H9 (cell line): Measurements from ENCODE around the gene NTMT1. TPM values are rescaled to one million over a fixed set of nuclear protein-coding genes. Genes with fewer than 3 reads are reported as not detected.

ENCODE experiments used
- DNase-seq: peaks from one replicate; pipeline ENCODE4 v3.0.0-alpha.2; 2017
- H2AFZ ChIP-seq: one replicate; pipeline ENCODE4 v1.6.1; 2013; ENCODE audit warnings: mild to moderate bottlenecking, low read length, control low read depth, moderate library complexity
- H2AK5ac ChIP-seq: 2 replicates; pipeline ENCODE4 v1.6.1; 2013; ENCODE audit warnings: low read length, control low read depth, mixed read lengths; ENCODE audit not compliant: insufficient read length
- H2BK120ac ChIP-seq: one replicate; pipeline ENCODE4 v1.6.1; 2013; ENCODE audit warnings: low read depth, mild to moderate bottlenecking, low read length, control low read depth, inconsistent platforms; ENCODE audit not compliant: poor library complexity, severe bottlenecking
- H2BK12ac ChIP-seq: 2 replicates; pipeline ENCODE4 v1.6.1; 2013; ENCODE audit warnings: low read length, control low read depth, mixed read lengths, low read depth; ENCODE audit not compliant: insufficient read length
- H2BK15ac ChIP-seq: 2 replicates; pipeline ENCODE4 v1.6.1; 2013; ENCODE audit warnings: low read depth, low read length, control low read depth
- H2BK20ac ChIP-seq: one replicate; pipeline ENCODE4 v1.6.1; 2013; ENCODE audit warnings: low read depth, mild to moderate bottlenecking, low read length, control low read depth, inconsistent platforms; ENCODE audit not compliant: poor library complexity, severe bottlenecking
- H2BK5ac ChIP-seq: 2 replicates; pipeline ENCODE4 v1.6.1; 2013; ENCODE audit warnings: low read length, control low read depth, mixed read lengths; ENCODE audit not compliant: insufficient read length
- H3K14ac ChIP-seq: 2 replicates; pipeline ENCODE4 v1.6.1; 2013; ENCODE audit warnings: low read length, control low read depth; ENCODE audit not compliant: insufficient read depth
- H3K18ac ChIP-seq: 2 replicates; pipeline ENCODE4 v1.6.1; 2013; ENCODE audit warnings: low read depth, mild to moderate bottlenecking, mixed read lengths, low read length, control low read depth; ENCODE audit not compliant: insufficient read length
- H3K23ac ChIP-seq: 2 replicates; pipeline ENCODE4 v1.6.1; 2013; ENCODE audit warnings: low read length, control low read depth, mixed read lengths, low read depth; ENCODE audit not compliant: insufficient read length
- H3K23me2 ChIP-seq: 2 replicates; pipeline ENCODE4 v1.6.1; 2013; ENCODE audit warnings: low read depth, mild to moderate bottlenecking, mixed read lengths, low read length, control low read depth; ENCODE audit not compliant: insufficient read length, poor library complexity, severe bottlenecking
- H3K27ac ChIP-seq: 2 replicates; pipeline ENCODE4 v1.5.1; 2013; ENCODE audit warnings: low read length, control low read depth, mixed read lengths, low read depth; ENCODE audit not compliant: insufficient read length
- H3K27me3 ChIP-seq: 2 replicates; pipeline ENCODE4 v1.6.1; 2013; ENCODE audit warnings: low read length, control low read depth, inconsistent platforms; ENCODE audit not compliant: insufficient read depth
- H3K4ac ChIP-seq: 2 replicates; pipeline ENCODE4 v1.6.1; 2013; ENCODE audit warnings: low read depth, mild to moderate bottlenecking, control low read depth, inconsistent platforms, low read length, moderate library complexity
- H3K4me1 ChIP-seq: 2 replicates; pipeline ENCODE4 v1.6.1; 2013; ENCODE audit warnings: low read length, control low read depth, inconsistent platforms; ENCODE audit not compliant: insufficient read depth
- H3K4me2 ChIP-seq: 2 replicates; pipeline ENCODE4 v1.6.1; 2013; ENCODE audit warnings: low read length, control low read depth, mixed read lengths; ENCODE audit not compliant: insufficient read length, insufficient read depth
- H3K56ac ChIP-seq: 2 replicates; pipeline ENCODE4 v1.6.1; 2013; ENCODE audit warnings: low read depth, mild to moderate bottlenecking, mixed read lengths, low read length, control low read depth; ENCODE audit not compliant: insufficient read length
- H3K79me1 ChIP-seq: 2 replicates; pipeline ENCODE4 v1.6.1; 2013; ENCODE audit warnings: low read depth, mild to moderate bottlenecking, moderate library complexity, low read length, control low read depth, inconsistent platforms; ENCODE audit not compliant: insufficient read depth, poor library complexity, severe bottlenecking
- H3K79me2 ChIP-seq: 2 replicates; pipeline ENCODE4 v1.6.1; 2013; ENCODE audit warnings: low read length, control low read depth, inconsistent platforms; ENCODE audit not compliant: insufficient read depth
- H3K9ac ChIP-seq: 2 replicates; pipeline ENCODE4 v1.6.1; 2013; ENCODE audit warnings: low read length, control low read depth, mixed read lengths; ENCODE audit not compliant: insufficient read length; ENCODE audit errors: extremely low read depth
- H3K9me3 ChIP-seq: one replicate; pipeline ENCODE4 v1.6.1; 2013; ENCODE audit warnings: low read depth, low read length, inconsistent platforms; ENCODE audit not compliant: control insufficient read depth
- H3T11ph ChIP-seq: one replicate; pipeline ENCODE4 v1.6.1; 2013; ENCODE audit warnings: mild to moderate bottlenecking, low read length, control low read depth, inconsistent platforms
- H4K20me1 ChIP-seq: one replicate; pipeline ENCODE4 v1.6.1; 2013; ENCODE audit not compliant: control insufficient read depth, insufficient read length, insufficient read depth
- H4K5ac ChIP-seq: 2 replicates; pipeline ENCODE4 v1.6.1; 2013; ENCODE audit warnings: low read depth, mild to moderate bottlenecking, mixed read lengths, low read length, control low read depth; ENCODE audit not compliant: insufficient read length
- H4K8ac ChIP-seq: replicated peaks from 2 replicates; pipeline ENCODE4 v1.6.1; 2013; ENCODE audit warnings: low read length, control low read depth, mixed read lengths, low read depth; ENCODE audit not compliant: insufficient read length
- H4K91ac ChIP-seq: 2 replicates; pipeline ENCODE4 v1.6.1; 2013; ENCODE audit warnings: low read depth, mild to moderate bottlenecking, moderate library complexity, mixed read lengths, low read length, control low read depth; ENCODE audit not compliant: insufficient read length
- H3K27ac Mint-ChIP-seq, 3 experiments: 2 replicates in 2 of 3; 3 replicates in 1 of 3; pipeline ENCODE4 v1.8.0; 2020 to 2021; ENCODE audit warnings: mixed read lengths in 3 of 3, mild to moderate bottlenecking in 1 of 3, moderate library complexity in 1 of 3
- H3K27me3 Mint-ChIP-seq: 2 replicates; pipeline ENCODE4 v1.8.0; 2021; ENCODE audit warnings: low read depth, mild to moderate bottlenecking, moderate library complexity, mixed read lengths
- H3K36me3 Mint-ChIP-seq, 3 experiments: 2 replicates in 2 of 3; 3 replicates in 1 of 3; pipeline ENCODE4 v1.8.0; 2020 to 2021; ENCODE audit warnings: low read depth in 3 of 3, mixed read lengths in 3 of 3; ENCODE audit not compliant: insufficient read depth in 1 of 3
- H3K4me1 Mint-ChIP-seq, 2 experiments: 2 replicates each; pipeline ENCODE4 v1.8.0; 2020; ENCODE audit warnings: mixed read lengths in 2 of 2
- H3K4me3 Mint-ChIP-seq, 2 experiments: 2 replicates in 1 of 2; 3 replicates in 1 of 2; pipeline ENCODE4 v1.8.0; 2020 to 2021; ENCODE audit warnings: mild to moderate bottlenecking in 2 of 2, mixed read lengths in 2 of 2, moderate library complexity in 1 of 2
- H3K9me3 Mint-ChIP-seq, 2 experiments: 2 replicates in 1 of 2; 3 replicates in 1 of 2; pipeline ENCODE4 v1.8.0; 2020; ENCODE audit warnings: mild to moderate bottlenecking in 2 of 2, mixed read lengths in 2 of 2, moderate library complexity in 1 of 2
- WGBS: extraction: QIAGEN DNeasy Blood & Tissue Kit; methylation state at CpG from one replicate; pipeline ENCODE4 v1.1.7; 2013; ENCODE audit warnings: missing lambda C conversion rate, low lambda C conversion rate, mixed read lengths; ENCODE audit not compliant: insufficient read length; ENCODE audit errors: extremely low coverage; 5-methylcytosine and 5-hydroxymethylcytosine counted together
- total RNA-seq: library from RNA; stranded (reverse); gene quantifications from 2 replicates; pipeline ENCODE4 v1.2.1, GENCODE V29; 2021
- TF ChIP-seq, protein P1 (sequence below): fragments of 200-600 bp; sonication (generic); conservative IDR thresholded peaks from 3 replicates; pipeline ENCODE4 v1.8.0; 2021; ENCODE audit warnings: antibody characterized with exemption, mild to moderate bottlenecking

Gene NTMT1
- total RNA-seq, 1 experiment from 2014 or later = 57.9 TPM

DNA sequence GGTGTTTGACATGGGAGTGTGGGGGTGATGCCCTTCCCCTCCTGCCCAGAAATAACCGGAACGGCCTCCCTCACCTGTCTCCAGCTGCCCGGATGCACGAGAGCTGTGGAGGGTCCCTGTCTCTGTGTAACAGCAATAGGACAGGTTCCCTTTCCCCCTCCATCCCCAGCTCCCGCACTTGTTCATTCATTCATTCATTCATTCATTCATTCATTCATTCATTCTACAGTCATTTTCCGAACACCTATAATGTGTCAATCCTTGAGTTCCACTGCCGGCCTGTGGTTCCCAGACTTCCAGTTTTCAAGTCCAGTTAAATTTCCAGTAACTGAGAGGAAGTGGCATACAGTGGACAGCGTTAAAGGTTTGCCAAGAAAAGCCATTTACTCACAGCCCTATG lies 46.7 kb downstream of the NTMT1 start:
- Mint-ChIP-seq H3K27ac (no peak overlapping the region), H3K4me3 (no peak overlapping the region), H3K4me1 (peaks cover 17 to 21% of the 10 kb centered on the region in 2 experiments), H3K9me3 (no peaks in the 10 kb centered on the region), H3K36me3 (no peaks in the 10 kb centered on the region), H3K27me3 (peaks cover 9% of the 10 kb centered on the region)
- Histone ChIP-seq H4K8ac (no peak overlapping the region), H3K9me3 (no peaks in the 10 kb centered on the region), H2AK5ac (no peak overlapping the region), H3K4me1 (no peaks in the 10 kb centered on the region; the same call in 1 of the 2 replicates), H2BK15ac (no peak overlapping the region), H4K91ac (no peak overlapping the region), H2BK20ac (no peak overlapping the region), H3K79me2 (no peaks in the 10 kb centered on the region), H3K79me1 (no peaks in the 10 kb centered on the region), H3K27ac (no peak overlapping the region), H3K23me2 (no peaks in the 10 kb centered on the region), H3K27me3 (no peaks in the 10 kb centered on the region), H4K5ac (no peak overlapping the region), H4K20me1 (no peaks in the 10 kb centered on the region), H2BK5ac (no peak overlapping the region), H3K56ac (no peak overlapping the region), H3T11ph (no peak overlapping the region), H3K18ac (no peak overlapping the region), H3K4me2 (no peak overlapping the region), H2BK120ac (no peak overlapping the region), H3K23ac (no peak overlapping the region), H2AFZ (no peak overlapping the region), H2BK12ac (no peak overlapping the region), H3K14ac (no peak overlapping the region), H3K9ac (no peak overlapping the region), H3K4ac (no peak overlapping the region)
- TF ChIP-seq, protein P1, sequence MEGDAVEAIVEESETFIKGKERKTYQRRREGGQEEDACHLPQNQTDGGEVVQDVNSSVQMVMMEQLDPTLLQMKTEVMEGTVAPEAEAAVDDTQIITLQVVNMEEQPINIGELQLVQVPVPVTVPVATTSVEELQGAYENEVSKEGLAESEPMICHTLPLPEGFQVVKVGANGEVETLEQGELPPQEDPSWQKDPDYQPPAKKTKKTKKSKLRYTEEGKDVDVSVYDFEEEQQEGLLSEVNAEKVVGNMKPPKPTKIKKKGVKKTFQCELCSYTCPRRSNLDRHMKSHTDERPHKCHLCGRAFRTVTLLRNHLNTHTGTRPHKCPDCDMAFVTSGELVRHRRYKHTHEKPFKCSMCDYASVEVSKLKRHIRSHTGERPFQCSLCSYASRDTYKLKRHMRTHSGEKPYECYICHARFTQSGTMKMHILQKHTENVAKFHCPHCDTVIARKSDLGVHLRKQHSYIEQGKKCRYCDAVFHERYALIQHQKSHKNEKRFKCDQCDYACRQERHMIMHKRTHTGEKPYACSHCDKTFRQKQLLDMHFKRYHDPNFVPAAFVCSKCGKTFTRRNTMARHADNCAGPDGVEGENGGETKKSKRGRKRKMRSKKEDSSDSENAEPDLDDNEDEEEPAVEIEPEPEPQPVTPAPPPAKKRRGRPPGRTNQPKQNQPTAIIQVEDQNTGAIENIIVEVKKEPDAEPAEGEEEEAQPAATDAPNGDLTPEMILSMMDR = no peak
- DNase-seq = no peak
- WGBS = no CpG with 5 or more reads among the region's 8 CpGs
